Skin epidermis (tissue), 12 donors: ENCODE results near the gene BLOC1S1.

Experiments
- H3K27ac ChIP-seq, 21 experiments: fragments of 200-600 bp; sonication (generic) in 11 of 21; one replicate each; pipeline ENCODE4 v1.5.0; 2020; ENCODE audit warnings: mild to moderate bottlenecking in 3 of 21, inconsistent platforms in 2 of 21, moderate library complexity in 2 of 21
- H3K4me3 ChIP-seq, 7 experiments: fragments of 200-600 bp; sonication (generic) in 2 of 7; one replicate each; pipeline ENCODE4 v1.5.0; 2020; ENCODE audit warnings: inconsistent platforms in 2 of 7, mild to moderate bottlenecking in 2 of 7, moderate library complexity in 1 of 7

Gene BLOC1S1

DNA sequence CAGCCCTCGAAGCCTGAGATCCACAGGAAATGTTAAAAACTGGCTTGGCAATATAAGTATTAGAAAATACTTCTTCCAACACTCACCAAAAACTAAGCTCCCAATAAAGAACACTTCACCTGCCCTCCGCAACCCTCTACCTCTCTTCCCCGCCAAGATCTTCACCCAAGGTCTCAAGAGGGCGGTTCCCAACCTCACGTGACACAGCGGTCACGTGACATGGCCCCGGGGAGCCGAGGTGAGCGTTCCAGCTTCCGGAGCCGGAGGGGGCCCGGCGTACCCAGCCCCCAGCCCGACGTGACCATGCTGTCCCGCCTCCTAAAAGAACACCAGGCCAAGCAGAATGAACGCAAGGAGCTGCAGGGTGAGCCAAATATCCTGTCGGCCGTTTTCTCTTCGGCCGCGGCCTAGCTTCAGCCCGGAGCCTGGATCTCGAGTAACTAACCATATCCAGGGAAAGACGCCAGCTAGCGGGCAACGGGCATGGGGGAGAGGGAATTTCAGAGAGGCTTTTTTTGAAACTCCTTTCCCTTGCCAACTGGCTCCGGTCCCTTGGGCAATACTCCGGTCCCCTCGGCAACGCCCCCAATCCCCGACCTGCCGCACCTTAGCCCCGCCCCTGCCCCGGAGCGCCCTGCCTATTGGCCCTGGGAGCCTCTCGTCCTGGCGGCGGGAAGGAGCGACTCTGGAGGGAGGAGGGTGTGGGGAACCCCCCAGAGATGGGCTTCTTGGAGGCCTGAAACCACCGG lies at the start of gene BLOC1S1:
Gene BLOC1S1, plus strand, starts transcription at position 214 of the 749 bp plus-strand sequence. Its CDS starts 6 bp downstream, at position 220.
- Histone ChIP-seq H3K4me3 (peak within 1 kb of the TSS; percentile 53 to 81 (median 67)), H3K27ac (peak within 1 kb of the TSS; percentile 66 to 96 (median 91))

DNA sequence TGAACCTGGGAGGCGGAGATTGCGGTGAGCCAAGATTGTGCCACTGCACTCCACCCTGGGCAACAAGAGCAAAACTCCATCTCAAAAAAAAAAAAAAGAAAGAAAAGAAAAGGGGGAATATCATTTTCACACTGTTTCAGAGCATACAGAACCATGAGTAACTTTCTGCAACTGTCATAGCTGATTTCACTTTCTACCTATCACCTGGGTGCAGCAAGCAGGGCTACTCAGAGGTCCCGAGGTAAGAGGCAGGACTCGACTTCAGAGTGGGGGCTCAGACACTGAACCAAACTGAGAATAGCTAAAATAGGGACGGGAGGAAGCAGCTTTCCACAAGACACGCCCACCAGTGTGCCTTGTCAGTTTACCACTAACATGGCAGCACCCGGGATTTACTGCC lies 49.3 kb upstream of the BLOC1S1 start:
- Histone ChIP-seq H3K27ac (no peak overlapping the region), H3K4me3 (no peak overlapping the region)

DNA sequence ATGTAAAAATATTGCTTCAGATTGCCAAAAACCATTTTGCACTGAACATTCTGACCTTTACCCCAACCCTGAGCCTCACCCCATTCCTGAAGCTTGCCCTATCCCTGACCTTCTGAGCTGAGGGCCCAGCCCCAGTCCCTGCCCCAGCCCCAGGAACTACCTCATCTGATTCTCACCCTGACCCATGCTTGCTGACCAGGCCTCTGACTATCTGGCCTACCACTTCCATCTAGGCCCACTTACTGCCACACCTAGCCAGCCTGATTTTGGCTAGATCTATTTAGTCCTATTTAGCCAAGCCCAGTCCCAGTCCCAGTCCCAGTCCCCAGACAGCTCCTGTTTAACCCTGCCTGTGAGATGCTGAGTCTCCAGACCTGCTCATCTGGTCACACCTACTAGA lies 45.6 kb upstream of the BLOC1S1 start:
- H3K27ac ChIP-seq: no peak overlapping the region
- H3K4me3 ChIP-seq: no peak overlapping the region

DNA sequence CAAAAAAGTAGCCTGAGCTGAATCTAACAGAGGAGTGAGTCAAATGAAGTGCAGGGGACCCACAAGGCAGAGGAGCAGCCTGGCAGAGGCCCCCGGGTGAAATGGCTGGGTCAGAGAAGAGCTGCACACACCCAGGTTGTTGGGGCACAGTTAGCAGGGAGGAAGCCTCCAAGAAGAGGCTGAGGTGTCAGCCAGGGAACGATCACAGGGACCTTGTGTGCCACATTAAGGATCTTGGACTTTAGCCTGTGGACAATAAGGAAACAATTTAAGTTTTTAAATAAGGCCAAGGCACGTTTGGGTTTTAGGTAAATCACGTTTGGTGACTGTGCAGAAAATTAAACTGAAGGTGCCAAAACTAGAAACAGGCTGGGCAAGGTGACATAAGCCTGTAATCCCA lies 44.1 kb upstream of the BLOC1S1 start:
- no peak overlapping the region for H3K27ac ChIP-seq
- no peak overlapping the region for H3K4me3 ChIP-seq

DNA sequence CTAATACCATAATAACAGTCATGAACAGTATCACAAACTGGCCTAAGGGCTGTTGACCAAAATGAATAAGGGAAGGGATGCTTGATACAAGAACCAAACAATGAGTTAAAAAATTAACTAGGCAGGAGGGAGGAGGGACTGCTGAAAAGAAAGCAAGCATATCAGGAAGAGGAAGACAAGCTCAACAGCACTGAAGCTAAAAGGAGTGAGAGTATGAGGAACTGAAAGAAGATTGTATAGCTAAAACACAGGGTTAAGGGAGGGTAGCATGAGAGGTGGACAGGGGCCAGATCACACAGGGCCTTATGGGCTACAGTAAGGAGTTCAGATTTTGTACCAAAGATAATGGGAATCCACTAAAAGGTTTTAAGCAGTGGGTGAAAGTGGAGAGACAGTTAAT lies 42.2 kb upstream of the BLOC1S1 start:
- H3K4me3 ChIP-seq: no peak overlapping the region
- H3K27ac ChIP-seq: peak overlapping the region in 1 of 21 experiments; percentile 49

DNA sequence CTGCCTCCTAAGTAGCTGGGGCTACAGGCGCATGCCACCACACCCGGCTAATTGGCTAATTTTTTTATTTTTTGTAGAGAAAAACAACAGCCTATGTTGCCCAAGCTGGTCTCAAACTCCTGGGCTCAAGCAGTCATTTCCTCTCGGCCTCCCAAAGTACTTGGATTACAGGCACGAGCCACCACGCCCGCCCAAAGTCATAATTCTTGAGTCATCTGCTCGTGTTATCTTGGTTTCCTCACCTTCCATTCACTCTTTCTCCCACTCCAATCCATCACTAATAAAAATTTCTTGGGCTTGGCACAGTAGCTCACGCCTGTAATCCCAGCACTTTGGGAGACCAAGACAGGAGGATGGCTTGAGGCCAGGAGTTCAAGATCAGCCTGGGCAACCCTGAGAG lies 40.2 kb upstream of the BLOC1S1 start:
- peak overlapping the region in 1 of 21 experiments; percentile 21 for H3K27ac ChIP-seq
- H3K4me3 ChIP-seq: no peak overlapping the region

DNA sequence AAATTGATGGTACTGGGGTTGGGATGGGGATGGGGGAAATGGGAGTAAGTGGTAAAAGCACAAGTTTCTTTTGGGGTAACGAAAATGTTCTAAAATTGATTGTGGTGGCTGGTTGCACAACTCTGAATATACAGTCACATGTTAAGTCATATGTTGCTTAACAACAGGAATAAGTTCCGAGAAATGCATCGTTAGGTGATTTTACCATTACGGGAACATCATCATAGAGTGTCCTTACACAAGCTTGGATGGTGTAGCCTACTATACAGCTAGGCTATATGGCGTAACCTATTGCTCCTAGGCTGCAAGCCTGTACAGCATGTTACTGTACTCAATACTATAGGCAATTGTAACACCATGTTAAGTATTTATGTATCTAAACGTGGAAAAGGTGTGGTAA lies 39.1 kb upstream of the BLOC1S1 start:
- Histone ChIP-seq H3K4me3 (no peak overlapping the region), H3K27ac (no peak overlapping the region)

DNA sequence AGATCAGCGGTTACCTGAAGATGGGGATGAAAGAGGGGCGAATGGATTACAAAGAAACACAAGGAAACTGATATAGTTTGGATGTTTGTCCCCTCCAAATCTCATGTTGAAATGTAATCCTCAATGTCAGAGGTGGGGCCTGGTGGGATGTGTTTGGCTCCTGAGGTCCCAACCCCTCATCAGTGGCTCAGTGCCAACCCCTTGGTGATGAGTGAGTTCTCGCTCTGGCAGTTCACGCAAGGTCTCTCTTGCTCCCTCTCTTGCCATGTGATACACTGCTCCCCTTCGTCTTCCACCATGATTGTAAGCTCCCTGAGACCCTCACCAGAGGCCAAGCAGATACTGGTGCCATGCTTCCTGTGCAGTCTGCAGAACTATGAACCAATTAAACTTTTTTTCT lies 36.2 kb upstream of the BLOC1S1 start:
- H3K4me3 ChIP-seq: no peak overlapping the region
- no peak overlapping the region for H3K27ac ChIP-seq

DNA sequence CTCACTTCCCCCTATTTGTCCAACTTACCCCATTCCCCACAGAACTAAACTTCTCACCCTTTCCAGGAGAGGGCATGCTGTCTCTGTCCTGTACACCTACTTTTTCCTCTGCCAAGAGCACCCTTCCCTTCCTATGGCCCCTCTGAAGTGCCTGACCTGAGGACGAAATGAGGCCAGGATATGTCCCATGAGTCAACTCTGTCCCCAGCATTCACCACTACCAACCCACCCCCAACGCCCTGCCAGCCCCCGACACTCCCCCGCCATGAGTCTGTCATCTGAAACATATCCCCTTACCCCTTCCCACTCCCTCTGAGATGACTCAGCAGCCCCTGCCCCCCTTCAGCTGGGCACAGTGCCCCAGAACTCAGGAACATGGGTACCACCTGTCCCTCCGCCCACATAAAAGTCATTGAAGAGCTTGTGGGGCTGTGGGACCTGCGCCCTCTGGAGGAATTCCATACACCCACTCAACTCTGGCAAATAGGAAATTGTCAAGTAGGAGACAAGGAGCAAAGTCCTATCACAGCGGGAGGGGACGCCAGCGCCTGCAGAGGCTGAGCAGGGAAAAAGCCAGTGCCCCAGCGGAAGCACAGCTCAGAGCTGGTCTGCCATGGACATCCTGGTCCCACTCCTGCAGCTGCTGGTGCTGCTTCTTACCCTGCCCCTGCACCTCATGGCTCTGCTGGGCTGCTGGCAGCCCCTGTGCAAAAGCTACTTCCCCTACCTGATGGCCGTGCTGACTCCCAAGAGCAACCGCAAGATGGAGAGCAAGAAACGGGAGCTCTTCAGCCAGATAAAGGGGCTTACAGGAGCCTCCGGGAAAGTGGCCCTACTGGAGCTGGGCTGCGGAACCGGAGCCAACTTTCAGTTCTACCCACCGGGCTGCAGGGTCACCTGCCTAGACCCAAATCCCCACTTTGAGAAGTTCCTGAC lies 34.4 kb upstream of the BLOC1S1 start:
- H3K27ac ChIP-seq: no peak overlapping the region
- peak overlapping the region in 1 of 7 experiments; percentile 0 for H3K4me3 ChIP-seq

DNA sequence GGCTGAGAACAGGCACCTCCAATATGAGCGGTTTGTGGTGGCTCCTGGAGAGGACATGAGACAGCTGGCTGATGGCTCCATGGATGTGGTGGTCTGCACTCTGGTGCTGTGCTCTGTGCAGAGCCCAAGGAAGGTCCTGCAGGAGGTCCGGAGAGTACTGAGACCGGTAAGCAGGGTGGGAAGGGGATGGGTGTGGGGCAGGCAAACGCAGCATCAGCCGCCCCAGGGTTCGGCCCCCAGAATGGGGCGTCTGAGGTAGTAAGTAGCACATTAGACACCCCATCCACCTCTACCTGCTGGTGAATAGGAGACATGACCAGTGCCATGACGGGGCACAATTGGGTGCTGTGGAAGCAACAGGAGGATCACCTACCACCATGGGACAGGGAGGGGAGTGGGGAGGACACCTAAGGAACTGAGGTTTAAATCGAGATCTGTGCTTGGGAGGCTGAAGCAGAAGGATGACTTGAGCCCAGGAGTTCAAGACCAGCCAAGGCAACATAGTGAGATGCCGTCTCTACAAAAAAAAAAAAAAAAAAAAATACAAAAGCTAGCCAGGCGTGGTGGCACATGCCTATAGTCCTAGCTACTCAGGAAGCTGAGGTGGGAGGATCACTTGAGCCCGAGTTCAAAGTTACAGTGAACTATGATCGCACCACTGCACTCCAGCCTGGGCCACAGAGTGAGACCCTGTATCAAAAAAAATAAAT lies 33.6 kb upstream of the BLOC1S1 start:
- Histone ChIP-seq H3K27ac (no peak overlapping the region), H3K4me3 (peak overlapping the region in 1 of 7 experiments; percentile 0)

DNA sequence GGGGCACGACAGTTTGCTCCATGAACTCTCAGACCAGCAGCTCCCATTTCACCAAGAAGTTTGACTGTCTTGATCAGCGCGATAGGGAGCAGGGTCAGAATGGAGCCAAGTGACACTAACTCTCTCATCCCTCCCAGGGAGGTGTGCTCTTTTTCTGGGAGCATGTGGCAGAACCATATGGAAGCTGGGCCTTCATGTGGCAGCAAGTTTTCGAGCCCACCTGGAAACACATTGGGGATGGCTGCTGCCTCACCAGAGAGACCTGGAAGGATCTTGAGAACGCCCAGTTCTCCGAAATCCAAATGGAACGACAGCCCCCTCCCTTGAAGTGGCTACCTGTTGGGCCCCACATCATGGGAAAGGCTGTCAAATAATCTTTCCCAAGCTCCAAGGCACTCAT lies 32.2 kb upstream of the BLOC1S1 start:
- Histone ChIP-seq H3K27ac (no peak overlapping the region), H3K4me3 (no peak overlapping the region)

DNA sequence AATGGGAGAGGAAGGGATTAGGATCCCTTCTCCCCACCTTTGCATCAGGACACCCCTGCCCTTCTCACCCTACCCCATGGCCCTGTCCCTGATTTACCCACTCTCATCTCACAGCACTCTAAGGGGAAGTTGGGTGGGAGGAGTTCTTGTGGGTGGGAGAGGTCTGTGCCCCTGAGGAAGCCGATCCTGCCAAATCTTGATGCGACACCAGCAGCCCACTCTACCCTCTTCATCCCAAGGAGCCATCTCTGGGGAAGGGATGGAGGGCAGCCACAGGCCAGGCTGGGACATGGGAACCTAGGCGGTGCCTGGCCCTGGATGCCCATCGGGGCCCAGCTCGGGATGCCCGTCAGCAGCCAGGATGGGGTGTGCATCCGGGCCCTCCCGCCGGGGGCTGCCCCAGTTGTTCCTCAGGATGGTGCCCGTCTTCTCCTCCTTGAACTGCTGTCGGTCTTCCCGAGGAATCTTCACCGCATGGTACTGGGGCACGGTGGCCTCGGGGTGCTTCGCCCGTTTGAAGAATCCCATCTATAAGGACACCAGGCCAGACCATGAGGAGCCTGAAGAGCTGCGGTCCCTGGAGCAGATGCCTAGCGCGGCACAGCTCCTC lies 31.0 kb upstream of the BLOC1S1 start:
- H3K27ac ChIP-seq: no peak overlapping the region
- no peak overlapping the region for H3K4me3 ChIP-seq

DNA sequence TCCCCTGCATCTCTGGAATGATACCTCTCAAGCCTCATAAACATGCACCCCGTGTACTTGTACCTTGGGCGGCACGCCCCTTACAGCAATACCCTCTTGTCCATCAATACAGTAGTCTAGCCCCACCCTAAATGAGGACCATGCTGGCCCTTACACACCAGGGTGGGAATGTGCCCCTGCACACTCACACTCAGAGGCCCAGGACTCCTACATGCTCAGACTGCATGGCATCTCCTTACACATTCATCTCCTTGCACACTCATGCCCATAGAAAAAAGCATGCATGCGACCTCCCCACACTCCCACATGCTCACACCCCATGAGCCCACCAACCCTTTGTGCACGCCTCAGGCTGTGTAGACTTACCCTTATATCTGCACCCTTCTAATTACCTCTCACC lies 30.2 kb upstream of the BLOC1S1 start:
- no peak overlapping the region for H3K4me3 ChIP-seq

DNA sequence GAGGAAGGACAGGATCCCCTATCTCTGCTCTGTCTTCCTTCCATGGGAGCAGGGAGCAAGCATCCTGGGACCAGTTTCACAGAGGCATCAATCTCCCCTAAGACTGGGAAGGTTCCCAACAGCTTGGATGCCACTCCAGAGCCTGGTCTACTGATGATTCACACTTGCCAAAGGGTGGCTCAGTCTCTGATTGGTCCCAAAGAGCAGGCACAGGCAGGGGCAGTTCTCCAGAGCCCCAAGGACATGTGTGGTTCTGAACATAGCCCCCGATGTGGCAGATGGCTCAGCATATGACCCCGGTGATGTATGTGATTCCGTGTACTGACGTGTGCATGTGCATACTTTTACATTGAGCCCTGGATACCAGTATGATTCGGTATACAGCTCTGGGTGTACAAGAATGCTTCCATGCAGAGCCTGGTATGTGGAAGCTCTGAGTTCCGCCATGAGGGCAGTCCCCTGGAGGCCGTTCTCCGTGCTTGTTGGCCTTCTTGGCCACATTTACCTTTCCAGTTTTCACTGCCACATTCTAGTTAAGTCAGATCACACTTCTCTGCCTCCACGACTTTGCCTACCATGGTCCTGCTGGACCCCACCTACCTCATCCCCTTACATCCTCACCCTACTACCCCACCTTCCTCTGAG lies 29.4 kb upstream of the BLOC1S1 start:
- H3K27ac ChIP-seq: no peak overlapping the region

More for the DNA sequence above, 30.2 kb upstream of the BLOC1S1 start:
- no peak overlapping the region for H3K27ac ChIP-seq

DNA sequence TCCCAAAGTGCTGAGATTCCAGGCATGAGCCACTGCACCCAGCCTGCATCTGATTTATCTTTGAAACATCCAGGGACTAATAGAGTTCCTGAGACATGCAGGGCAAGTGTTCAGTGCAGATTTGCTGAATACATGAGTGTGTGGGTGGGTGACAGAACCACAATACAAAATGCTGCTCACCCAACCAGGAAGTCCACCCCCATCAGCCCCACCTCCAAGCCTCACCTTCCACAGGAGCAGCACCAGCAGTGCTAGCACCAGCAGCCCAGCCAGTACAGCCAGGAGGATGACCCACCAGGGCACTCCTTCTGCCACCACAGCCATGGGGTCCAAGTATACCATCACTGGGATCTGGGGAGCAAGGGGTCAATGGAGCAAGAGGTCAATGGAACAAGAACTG lies 28.1 kb upstream of the BLOC1S1 start:
- Histone ChIP-seq H3K27ac (no peak overlapping the region), H3K4me3 (no peak overlapping the region)

More for the DNA sequence above, 29.4 kb upstream of the BLOC1S1 start:
- H3K4me3 ChIP-seq: no peak overlapping the region

DNA sequence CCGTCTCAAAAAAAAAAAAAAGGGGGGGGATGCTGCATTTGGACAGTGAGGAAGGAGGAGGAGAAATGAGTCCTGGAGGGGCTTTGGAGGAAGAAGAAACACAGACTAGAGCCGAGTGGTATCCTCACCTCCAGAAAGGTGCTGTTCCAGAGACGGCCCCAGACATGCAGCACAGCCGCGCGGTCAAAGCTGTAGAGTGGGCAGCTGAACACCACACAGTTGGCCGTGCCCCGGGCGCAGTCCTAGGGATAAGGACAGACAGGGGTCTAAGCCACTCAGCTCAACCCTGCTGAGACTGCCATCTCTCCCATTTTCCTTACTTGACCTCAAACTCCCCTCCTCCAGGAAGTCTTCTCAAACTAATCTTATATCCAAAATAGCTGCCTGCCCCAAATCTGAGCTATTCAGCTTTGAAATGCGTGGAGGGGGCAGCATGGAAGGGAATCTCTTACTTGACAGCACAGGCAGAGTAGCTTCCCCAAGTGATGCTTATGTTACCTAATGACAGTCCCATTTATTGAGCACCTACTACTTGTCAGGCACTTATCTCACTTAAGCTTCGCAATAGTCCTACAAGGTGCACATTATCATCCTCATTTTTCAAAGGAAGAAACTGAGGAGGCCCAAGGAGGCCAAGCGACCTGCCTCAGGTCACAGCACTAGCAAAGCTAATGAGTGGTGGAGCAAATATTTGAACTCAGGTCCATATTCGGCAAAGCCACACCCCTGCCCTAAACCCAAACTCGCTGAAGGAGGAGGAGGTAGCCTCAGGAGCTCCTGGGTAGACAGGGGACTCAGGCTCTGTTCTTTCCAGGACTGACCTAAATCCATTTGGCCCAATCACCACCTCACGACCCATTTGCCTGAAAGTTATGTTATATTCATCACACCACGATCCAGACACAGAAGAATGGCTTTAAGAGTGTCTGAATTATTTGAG lies 26.9 kb upstream of the BLOC1S1 start:
- no peak overlapping the region for H3K4me3 ChIP-seq

DNA sequence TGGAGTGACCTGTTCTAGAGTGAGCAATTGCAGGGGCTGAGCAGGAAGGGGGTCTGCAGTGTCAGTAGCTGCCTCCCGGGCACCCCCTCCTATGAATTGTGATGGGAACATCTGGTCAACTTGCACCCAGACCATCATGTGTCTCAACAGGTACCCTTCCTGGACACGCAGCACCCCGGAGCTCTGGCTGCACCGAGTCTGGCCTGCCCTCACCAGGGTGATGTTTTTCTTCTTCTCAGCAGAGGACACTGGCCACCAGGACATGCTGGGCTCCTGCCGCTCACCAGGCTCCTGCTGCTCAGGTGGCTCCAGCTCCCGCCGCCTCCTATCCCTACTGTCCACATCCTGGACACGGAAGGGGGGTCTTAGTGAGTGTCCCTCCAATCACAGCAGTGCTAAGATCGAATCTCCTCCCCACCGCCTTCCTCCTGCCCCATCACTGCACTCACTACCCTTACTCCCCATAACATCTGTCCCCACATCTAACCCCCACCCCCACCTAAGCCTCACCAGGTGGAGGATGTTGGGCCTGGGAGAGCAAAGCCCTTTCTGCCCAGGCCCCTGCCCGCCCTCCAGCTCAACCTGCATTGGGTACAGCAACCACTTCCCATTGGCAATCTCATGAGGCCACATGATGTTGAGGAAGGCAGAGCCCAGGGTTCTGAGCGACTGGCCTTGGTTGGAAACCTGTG lies 23.1 kb upstream of the BLOC1S1 start:
- H3K27ac ChIP-seq: no peak overlapping the region

More for the DNA sequence above, 26.9 kb upstream of the BLOC1S1 start:
- no peak overlapping the region for H3K27ac ChIP-seq

More for the DNA sequence above, 23.1 kb upstream of the BLOC1S1 start:
- no peak overlapping the region for H3K4me3 ChIP-seq
